T-cell (primary cell): ENCODE data around the gene PTPRT. TPM values are rescaled to one million over a fixed set of nuclear protein-coding genes. Genes with fewer than 3 reads are reported as not detected.

Source experiments
- ATAC-seq, 4 experiments: fragments of 200-7000 bp in 3 of 4; fragments of 150-1000 bp in 1 of 4; cut with Tn5 transposase; replicated peaks in 1 of 4; 1 replicate in 3 of 4; 2 replicates in 1 of 4; pipeline ENCODE4 v1.10.0; 2021; ENCODE audit warnings: moderate library complexity in 3 of 4, mild to moderate bottlenecking in 2 of 4, moderate number of reproducible peaks in 1 of 4
- CTCF ChIA-PET, 2 donors: fragments of 300-600 bp; sonication (Branson Sonifier 250); formaldehyde crosslinking; loops; one replicate each; lab custom pipeline; 2022; ENCODE audit warnings: antibody characterized with exemption in 2 of 2; lab: Charles Lee
- POLR2A ChIA-PET, 2 donors: fragments of 300-600 bp; sonication (Branson Sonifier 250); formaldehyde crosslinking; loops; one replicate each; lab custom pipeline; 2022; ENCODE audit warnings: antibody characterized with exemption in 2 of 2; lab: Charles Lee
- DNase-seq, 35 experiments: peaks; one replicate each; pipeline versions ENCODE4 v3.0.0 to v3.0.0-alpha.2; 2013 to 2023
- H3K27ac ChIP-seq: one replicate; pipeline ENCODE4 v1.5.1; 2013; ENCODE audit warnings: low read length
- H3K27me3 ChIP-seq, 2 experiments: replicated peaks in 1 of 2; 1 replicate in 1 of 2; 2 replicates in 1 of 2; pipeline versions ENCODE4 v1.6.1 to v1.7.0; 2013; ENCODE audit warnings: low read length in 1 of 2, mixed read lengths in 1 of 2; ENCODE audit not compliant: control insufficient read depth in 2 of 2, insufficient read depth in 2 of 2; ENCODE audit errors: extremely low read depth in 1 of 2
- H3K36me3 ChIP-seq, 2 donors: 1 replicate in 1 of 2; 2 replicates in 1 of 2; pipeline versions ENCODE4 v1.6.1 to v1.7.0; 2013; ENCODE audit warnings: low read length in 1 of 2; ENCODE audit not compliant: control insufficient read depth in 2 of 2, insufficient read depth in 1 of 2; ENCODE audit errors: extremely low read depth in 1 of 2
- H3K4me1 ChIP-seq, 2 experiments: 1 replicate in 1 of 2; 2 replicates in 1 of 2; pipeline versions ENCODE4 v1.6.1 to v1.7.0; 2013; ENCODE audit warnings: low read length in 2 of 2, mixed read lengths in 1 of 2; ENCODE audit not compliant: insufficient read depth in 2 of 2, control insufficient read depth in 1 of 2; ENCODE audit errors: extremely low read depth in 1 of 2
- H3K4me3 ChIP-seq, 2 donors: 1 replicate in 1 of 2; 2 replicates in 1 of 2; pipeline versions ENCODE4 v1.5.1 to v1.7.0; 2013; ENCODE audit warnings: mild to moderate bottlenecking in 2 of 2, low read length in 1 of 2, moderate library complexity in 1 of 2; ENCODE audit not compliant: control insufficient read depth in 1 of 2; ENCODE audit errors: extremely low read depth in 1 of 2
- H3K9me3 ChIP-seq: 2 replicates; pipeline ENCODE4 v1.7.0; 2013
- H3K27ac Mint-ChIP-seq, 2 donors: one replicate each; pipeline ENCODE4 v1.8.0; 2020 to 2021; ENCODE audit warnings: mild to moderate bottlenecking in 2 of 2, mixed read lengths in 2 of 2
- H3K27me3 Mint-ChIP-seq, 2 donors: one replicate each; pipeline ENCODE4 v1.8.0; 2021 to 2022; ENCODE audit warnings: mixed read lengths in 2 of 2
- H3K36me3 Mint-ChIP-seq: one replicate; pipeline ENCODE4 v1.8.0; 2021; ENCODE audit warnings: mixed read lengths
- H3K4me1 Mint-ChIP-seq, 3 donors: one replicate each; pipeline ENCODE4 v1.8.0; 2020 to 2022; ENCODE audit warnings: mixed read lengths in 3 of 3, mild to moderate bottlenecking in 1 of 3
- H3K4me3 Mint-ChIP-seq, 3 donors: one replicate each; pipeline ENCODE4 v1.8.0; 2020 to 2022; ENCODE audit warnings: mild to moderate bottlenecking in 3 of 3, mixed read lengths in 3 of 3, moderate library complexity in 3 of 3
- H3K9me3 Mint-ChIP-seq, 3 donors: one replicate each; pipeline ENCODE4 v1.8.0; 2020 to 2022; ENCODE audit warnings: mixed read lengths in 3 of 3
- WGBS: methylation state at CpG from one replicate; pipeline ENCODE4 v1.1.5; 2013; ENCODE audit warnings: missing lambda C conversion rate; ENCODE audit not compliant: insufficient coverage; 5-methylcytosine and 5-hydroxymethylcytosine counted together
- total RNA-seq, 35 experiments: library from RNA in 6 of 35; stranded (reverse) in 6 of 35; fragments of 120-200 nt in 1 of 35; gene quantifications; one replicate each; pipeline versions ENCODE4 v1.2.1 to v1.2.4 and lab custom pipeline; 2013 to 2026

Gene PTPRT
- total RNA-seq, 5 donors from 2014 or later (not counting 1 experiment from before 2014, with no cell fraction given), result not detected

DNA sequence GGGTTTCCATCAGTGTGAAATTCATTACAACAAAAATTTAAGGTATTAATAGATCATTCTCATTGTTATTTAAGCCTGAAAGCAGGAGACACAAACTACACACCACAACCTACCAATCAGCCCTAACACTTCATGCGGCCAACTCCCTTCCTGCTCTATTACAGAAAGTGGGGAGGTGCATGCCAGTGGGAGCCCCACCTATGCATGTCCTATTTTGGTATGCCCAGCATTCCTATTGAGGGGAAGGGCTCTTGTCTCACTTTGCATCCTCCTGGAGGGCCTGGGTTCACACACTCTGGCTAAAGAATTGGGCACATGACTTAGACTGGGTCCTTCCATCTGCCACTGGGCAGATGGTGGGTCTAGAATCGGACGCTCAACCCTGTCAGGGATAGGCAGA is 450.0 kb downstream of the PTPRT start:
- Mint-ChIP-seq H3K36me3 (no peaks in the 10 kb centered on the region), H3K4me1 (no peaks in the 10 kb centered on the region), H3K9me3 (peaks cover 12 to 25% (median 13%) of the 10 kb centered on the region in 3 donors), H3K27ac (no peak overlapping the region), H3K27me3 (no peaks in the 10 kb centered on the region), H3K4me3 (no peak overlapping the region)
- H3K27me3 ChIP-seq, result no peaks in the 10 kb centered on the region
- H3K4me1 ChIP-seq, result no peaks in the 10 kb centered on the region
- ATAC-seq (no peak), DNase-seq (no peak)
- no peaks in the 10 kb centered on the region for H3K36me3 ChIP-seq
- no peaks in the 10 kb centered on the region for H3K9me3 ChIP-seq
- 80% methylated on average over 2 of the region's 3 CpGs for WGBS
- no peak overlapping the region for H3K4me3 ChIP-seq
- POLR2A ChIA-PET, result no interaction called here
- H3K27ac ChIP-seq, result no peak overlapping the region
- CTCF ChIA-PET, result no interaction called here

DNA sequence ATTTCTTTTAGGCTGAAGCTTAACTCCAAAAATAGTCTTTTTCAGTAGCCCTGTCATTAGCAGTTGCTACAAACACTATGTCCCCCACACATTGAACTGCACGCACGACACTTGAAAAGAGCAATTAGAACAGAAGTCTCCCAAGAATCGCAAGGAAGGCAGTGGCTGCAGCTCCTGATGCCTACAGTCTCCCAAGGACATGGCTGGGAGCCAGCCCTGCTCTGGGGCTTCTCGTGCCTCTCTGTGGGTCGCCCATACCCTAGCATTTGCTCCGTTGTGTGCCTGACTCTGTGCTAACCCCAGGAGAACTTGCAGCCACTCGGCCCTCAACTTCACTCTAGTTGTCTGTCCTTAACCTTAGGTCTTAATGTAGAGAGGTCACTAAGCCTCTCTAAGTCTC is 454.2 kb downstream of the PTPRT start:
- POLR2A ChIA-PET, result no interaction called here
- no peaks in the 10 kb centered on the region for H3K36me3 Mint-ChIP-seq
- WGBS, result 71% methylated on average over 6 of the region's 7 CpGs

DNA sequence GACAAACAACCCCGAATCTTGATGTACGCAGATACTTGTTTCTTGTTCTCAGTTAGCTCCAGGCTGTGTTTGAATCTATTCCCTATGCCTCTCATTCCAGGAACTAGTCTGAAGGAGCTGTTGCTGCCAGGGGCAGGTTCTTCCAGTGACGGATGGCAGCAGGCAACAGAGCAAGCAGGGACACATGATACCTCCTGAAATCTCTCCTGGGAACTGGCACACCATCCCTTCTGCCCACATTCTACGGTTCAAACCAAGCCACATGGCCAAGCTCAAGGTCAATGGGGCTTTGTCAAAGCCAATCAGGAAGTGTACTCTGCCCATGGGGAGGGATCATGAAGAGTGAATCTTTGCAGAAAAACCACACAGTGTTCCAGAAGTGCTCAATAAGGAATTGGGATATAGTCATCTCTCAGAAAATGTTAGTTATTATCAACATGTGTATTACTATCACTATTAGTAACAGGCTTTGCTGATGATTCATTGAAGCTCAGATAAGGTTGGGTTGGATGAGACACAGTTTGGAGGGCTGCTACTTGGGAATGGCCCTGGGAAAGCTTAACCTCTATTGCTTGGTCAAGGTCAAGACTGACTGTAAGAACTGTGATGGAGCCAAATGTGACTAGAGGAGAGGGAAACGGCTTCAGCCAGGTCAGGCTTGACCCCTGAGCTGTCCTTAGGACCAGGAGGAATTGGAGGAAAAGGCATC is 454.9 kb downstream of the PTPRT start:
- H3K27me3 ChIP-seq, result no peaks in the 10 kb centered on the region
- CTCF ChIA-PET, result no interaction called here
- Mint-ChIP-seq H3K27ac (no peak overlapping the region), H3K4me3 (no peak overlapping the region), H3K36me3 (no peaks in the 10 kb centered on the region), H3K27me3 (no peaks in the 10 kb centered on the region), H3K9me3 (peaks cover 0 to 23% (median 0%) of the 10 kb centered on the region in 3 donors), H3K4me1 (no peaks in the 10 kb centered on the region)
- no peaks in the 10 kb centered on the region for H3K9me3 ChIP-seq
- ATAC-seq (no peak), DNase-seq (no peak)
- WGBS, result 94% methylated on average over 3 of the region's 5 CpGs
- H3K4me3 ChIP-seq, result no peak overlapping the region
- POLR2A ChIA-PET, result no interaction called here
- H3K4me1 ChIP-seq, result no peaks in the 10 kb centered on the region
- H3K27ac ChIP-seq, result no peak overlapping the region
- H3K36me3 ChIP-seq, result no peaks in the 10 kb centered on the region

More for the DNA sequence above, 454.2 kb downstream of the PTPRT start:
- no peaks in the 10 kb centered on the region for H3K27me3 Mint-ChIP-seq
- H3K27me3 ChIP-seq, result no peaks in the 10 kb centered on the region
- DNase-seq, result no peak
- no peaks in the 10 kb centered on the region for H3K36me3 ChIP-seq
- no peaks in the 10 kb centered on the region for H3K4me1 ChIP-seq
- H3K27ac ChIP-seq, result no peak overlapping the region
- H3K4me3 ChIP-seq, result no peak overlapping the region
- H3K4me1 Mint-ChIP-seq, result no peaks in the 10 kb centered on the region
- no peaks in the 10 kb centered on the region for H3K9me3 ChIP-seq
- CTCF ChIA-PET, result no interaction called here
- H3K4me3 Mint-ChIP-seq, result no peak overlapping the region
- peaks cover 0 to 19% (median 0%) of the 10 kb centered on the region in 3 donors for H3K9me3 Mint-ChIP-seq
- no peak overlapping the region for H3K27ac Mint-ChIP-seq
- no peak for ATAC-seq

DNA sequence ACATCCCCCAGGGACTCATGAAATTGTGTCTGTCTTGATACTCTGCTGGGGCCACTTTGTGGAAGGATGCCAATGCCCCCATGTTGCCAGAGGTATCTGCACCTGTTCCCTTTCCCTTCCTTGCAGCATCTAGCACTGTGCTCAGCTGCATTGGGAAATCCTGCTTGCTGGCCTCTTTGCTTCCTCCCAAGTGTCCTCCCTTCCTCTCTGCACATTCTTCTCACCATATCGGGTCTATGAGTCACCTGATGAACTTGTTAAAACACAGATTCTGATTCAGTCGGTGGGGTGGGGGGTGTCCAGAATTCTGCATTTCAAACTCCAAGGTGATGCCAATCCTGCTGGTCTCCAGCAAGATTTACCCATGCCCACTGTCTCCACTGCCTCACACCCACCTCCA is 467.8 kb downstream of the PTPRT start:
- H3K27ac ChIP-seq, result no peak overlapping the region
- Mint-ChIP-seq H3K9me3 (peaks cover 0 to 4% (median 3%) of the 10 kb centered on the region in 3 donors), H3K36me3 (no peaks in the 10 kb centered on the region), H3K27me3 (no peaks in the 10 kb centered on the region), H3K27ac (no peak overlapping the region), H3K4me1 (no peaks in the 10 kb centered on the region), H3K4me3 (no peak overlapping the region)
- WGBS, result 100% methylated on average over 1 of the region's 2 CpGs
- no peak for DNase-seq
- ATAC-seq, result no peak
- H3K27me3 ChIP-seq, result no peaks in the 10 kb centered on the region
- CTCF ChIA-PET, result no interaction called here
- no peaks in the 10 kb centered on the region for H3K4me1 ChIP-seq
- H3K4me3 ChIP-seq, result no peak overlapping the region
- POLR2A ChIA-PET, result no interaction called here
- no peaks in the 10 kb centered on the region for H3K36me3 ChIP-seq
- H3K9me3 ChIP-seq, result no peaks in the 10 kb centered on the region

DNA sequence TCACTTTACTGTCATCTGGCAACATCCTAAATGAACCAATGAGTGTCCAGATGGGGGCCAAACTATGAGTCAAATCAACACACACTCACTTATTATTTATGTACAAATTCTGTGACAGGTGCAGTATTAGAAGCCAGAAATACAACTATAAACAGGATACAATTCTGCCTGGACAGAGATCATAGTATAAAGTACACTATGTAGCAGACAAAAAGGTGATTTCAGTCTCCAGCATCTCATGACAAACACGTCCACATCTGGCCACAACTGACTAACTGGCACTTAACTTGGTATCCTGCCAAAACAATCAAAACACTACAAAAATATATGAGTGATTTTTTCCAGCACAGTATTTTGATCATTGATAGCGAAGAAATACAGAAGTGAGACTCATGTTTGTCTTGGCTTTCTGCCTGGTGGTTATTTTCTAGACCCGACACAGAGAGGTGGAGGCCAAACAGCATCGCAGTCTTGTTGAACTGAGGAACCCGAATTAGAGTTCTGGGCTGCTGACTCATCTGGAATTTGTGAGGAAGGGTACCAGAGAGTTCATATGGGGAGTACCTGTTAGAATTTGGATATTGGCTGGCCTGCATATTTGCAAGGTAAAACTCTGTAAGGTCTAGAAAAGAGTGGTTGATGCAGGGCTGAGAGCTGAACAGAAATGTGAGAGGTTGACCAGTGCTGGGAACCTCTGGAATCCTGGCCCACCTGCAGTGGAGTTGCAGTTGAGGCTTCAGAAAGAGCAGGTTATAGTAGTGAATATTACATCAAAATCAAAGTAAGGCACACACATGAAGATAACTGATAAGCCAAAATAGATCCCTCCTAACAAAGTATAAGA is 475.2 kb downstream of the PTPRT start:
- Mint-ChIP-seq H3K4me1 (no peaks in the 10 kb centered on the region), H3K27ac (no peak overlapping the region), H3K36me3 (no peaks in the 10 kb centered on the region), H3K9me3 (peaks cover 7 to 17% (median 14%) of the 10 kb centered on the region in 3 donors), H3K27me3 (no peaks in the 10 kb centered on the region), H3K4me3 (no peak overlapping the region)
- DNase-seq (no peak), ATAC-seq (no peak)
- Histone ChIP-seq H3K27me3 (no peaks in the 10 kb centered on the region), H3K4me3 (no peak overlapping the region), H3K27ac (no peak overlapping the region), H3K9me3 (no peaks in the 10 kb centered on the region), H3K4me1 (no peaks in the 10 kb centered on the region), H3K36me3 (no peaks in the 10 kb centered on the region)
- POLR2A ChIA-PET, result no interaction called here
- 73% methylated on average over 4 of the region's 5 CpGs for WGBS
- CTCF ChIA-PET, result no interaction called here

DNA sequence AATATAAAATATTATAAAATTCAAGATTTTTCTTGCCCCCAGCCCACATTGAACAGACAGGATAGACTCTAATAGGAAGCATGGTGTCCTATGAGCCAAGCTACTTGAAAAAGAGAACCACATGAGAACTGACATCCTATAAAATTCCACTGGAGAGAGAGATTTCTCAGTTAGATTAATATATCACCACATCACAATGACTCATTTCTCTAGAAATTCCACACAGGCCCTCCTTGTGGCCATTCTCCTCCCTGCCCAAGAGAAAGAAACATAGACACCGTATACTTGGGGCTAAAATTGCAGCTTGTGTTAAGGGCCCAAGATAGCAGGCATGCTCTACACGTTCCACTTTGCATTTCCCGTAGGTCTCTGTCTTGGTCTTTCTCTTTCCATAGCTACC is 481.4 kb downstream of the PTPRT start:
- no peak overlapping the region for H3K27ac Mint-ChIP-seq
- no peaks in the 10 kb centered on the region for H3K4me1 Mint-ChIP-seq
- no CpG with 5 or more reads among the region's 3 CpGs for WGBS
- H3K36me3 ChIP-seq, result no peaks in the 10 kb centered on the region
- H3K4me3 ChIP-seq, result no peak overlapping the region
- ATAC-seq (no peak), DNase-seq (no peak)
- H3K4me1 ChIP-seq, result no peaks in the 10 kb centered on the region
- ChIA-PET CTCF (no interaction called here), POLR2A (no interaction called here)
- no peaks in the 10 kb centered on the region for H3K27me3 Mint-ChIP-seq
- no peak overlapping the region for H3K4me3 Mint-ChIP-seq
- H3K9me3 Mint-ChIP-seq, result peaks cover 12 to 35% (median 19%) of the 10 kb centered on the region in 3 donors
- no peaks in the 10 kb centered on the region for H3K9me3 ChIP-seq
- no peaks in the 10 kb centered on the region for H3K36me3 Mint-ChIP-seq
- H3K27ac ChIP-seq, result no peak overlapping the region
- no peaks in the 10 kb centered on the region for H3K27me3 ChIP-seq
